ENCODE data around the gene PARD3B.

DNA sequence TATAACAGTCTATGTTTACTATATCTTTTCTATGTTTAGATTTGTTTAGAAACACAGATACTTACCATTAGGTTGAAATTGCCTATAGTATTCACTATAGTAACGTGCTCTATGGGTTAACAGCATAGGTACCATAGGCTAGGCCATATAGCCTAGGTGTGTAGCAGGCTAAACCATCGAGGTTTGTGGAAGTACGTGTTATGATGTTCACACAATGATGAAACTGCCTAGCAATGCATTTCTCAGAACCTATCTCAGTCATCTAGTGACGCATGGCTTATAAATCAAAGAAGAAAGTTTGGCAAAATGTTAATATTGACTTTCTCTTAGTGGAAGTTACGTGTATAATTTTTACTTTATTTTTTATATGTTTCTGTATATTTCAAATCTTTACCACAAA lies 670.8 kb downstream of the PARD3B start:
- no peak for TF ChIP-seq CTCF (IDR thresholded peaks at IDR 0.05)
- no peak for TF ChIP-seq POLR2A (IDR thresholded peaks at IDR 0.05)
